Peyer's patch (tissue), 4 donors: ENCODE measurements around the gene CUTA.

ENCODE experiments used
- CTCF ChIP-seq, 6 experiments: fragments of 450-650 bp in 4 of 6; fragments of 200-600 bp in 2 of 6; sonication (generic) in 1 of 6; IDR thresholded peaks; one replicate each; pipeline ENCODE4 v1.5.1; 2017 to 2019; ENCODE audit warnings: antibody characterized with exemption in 6 of 6, mild to moderate bottlenecking in 3 of 6, moderate library complexity in 1 of 6
- POLR2A ChIP-seq, 2 donors: fragments of 450-650 bp; IDR thresholded peaks; one replicate each; pipeline ENCODE4 v1.5.1; 2017; ENCODE audit warnings: antibody characterized with exemption in 2 of 2, mild to moderate bottlenecking in 2 of 2, moderate library complexity in 2 of 2

DNA sequence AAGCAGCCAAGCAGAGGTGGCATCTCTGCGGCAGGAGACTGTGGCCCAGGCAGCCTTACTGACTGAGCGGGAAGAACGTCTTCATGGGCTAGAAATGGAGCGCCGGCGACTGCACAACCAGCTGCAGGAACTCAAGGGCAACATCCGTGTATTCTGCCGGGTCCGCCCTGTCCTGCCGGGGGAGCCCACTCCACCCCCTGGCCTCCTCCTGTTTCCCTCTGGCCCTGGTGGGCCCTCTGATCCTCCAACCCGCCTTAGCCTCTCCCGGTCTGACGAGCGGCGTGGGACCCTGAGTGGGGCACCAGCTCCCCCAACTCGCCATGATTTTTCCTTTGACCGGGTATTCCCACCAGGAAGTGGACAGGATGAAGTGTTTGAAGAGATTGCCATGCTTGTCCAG lies 13.0 kb downstream of the CUTA start:
- TF ChIP-seq CTCF (IDR thresholded peaks at IDR 0.05) (no peak), POLR2A (IDR thresholded peaks at IDR 0.05) (no peak)
